ENCODE measurements around the gene GPR149.
"Not testable (repeated sequence)": the region's sequence is repeated elsewhere in the genome, so short reads cannot be mapped to it uniquely, and the experiment has no call there.

Gene GPR149, protein sequence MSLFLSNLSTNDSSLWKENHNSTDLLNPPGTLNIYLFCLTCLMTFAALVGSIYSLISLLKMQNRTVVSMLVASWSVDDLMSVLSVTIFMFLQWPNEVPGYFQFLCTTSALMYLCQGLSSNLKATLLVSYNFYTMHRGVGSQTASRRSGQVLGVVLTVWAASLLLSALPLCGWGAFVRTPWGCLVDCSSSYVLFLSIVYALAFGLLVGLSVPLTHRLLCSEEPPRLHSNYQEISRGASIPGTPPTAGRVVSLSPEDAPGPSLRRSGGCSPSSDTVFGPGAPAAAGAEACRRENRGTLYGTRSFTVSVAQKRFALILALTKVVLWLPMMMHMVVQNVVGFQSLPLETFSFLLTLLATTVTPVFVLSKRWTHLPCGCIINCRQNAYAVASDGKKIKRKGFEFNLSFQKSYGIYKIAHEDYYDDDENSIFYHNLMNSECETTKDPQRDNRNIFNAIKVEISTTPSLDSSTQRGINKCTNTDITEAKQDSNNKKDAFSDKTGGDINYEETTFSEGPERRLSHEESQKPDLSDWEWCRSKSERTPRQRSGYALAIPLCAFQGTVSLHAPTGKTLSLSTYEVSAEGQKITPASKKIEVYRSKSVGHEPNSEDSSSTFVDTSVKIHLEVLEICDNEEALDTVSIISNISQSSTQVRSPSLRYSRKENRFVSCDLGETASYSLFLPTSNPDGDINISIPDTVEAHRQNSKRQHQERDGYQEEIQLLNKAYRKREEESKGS

GRCh38 chr3:154430014-154430413 lies at the start of gene GPR149:
GPR149 (minus strand) TSS chr3:154430190; CDS start chr3:154429615, 575 bp downstream.
- TF ChIP-seq, protein P1, sequence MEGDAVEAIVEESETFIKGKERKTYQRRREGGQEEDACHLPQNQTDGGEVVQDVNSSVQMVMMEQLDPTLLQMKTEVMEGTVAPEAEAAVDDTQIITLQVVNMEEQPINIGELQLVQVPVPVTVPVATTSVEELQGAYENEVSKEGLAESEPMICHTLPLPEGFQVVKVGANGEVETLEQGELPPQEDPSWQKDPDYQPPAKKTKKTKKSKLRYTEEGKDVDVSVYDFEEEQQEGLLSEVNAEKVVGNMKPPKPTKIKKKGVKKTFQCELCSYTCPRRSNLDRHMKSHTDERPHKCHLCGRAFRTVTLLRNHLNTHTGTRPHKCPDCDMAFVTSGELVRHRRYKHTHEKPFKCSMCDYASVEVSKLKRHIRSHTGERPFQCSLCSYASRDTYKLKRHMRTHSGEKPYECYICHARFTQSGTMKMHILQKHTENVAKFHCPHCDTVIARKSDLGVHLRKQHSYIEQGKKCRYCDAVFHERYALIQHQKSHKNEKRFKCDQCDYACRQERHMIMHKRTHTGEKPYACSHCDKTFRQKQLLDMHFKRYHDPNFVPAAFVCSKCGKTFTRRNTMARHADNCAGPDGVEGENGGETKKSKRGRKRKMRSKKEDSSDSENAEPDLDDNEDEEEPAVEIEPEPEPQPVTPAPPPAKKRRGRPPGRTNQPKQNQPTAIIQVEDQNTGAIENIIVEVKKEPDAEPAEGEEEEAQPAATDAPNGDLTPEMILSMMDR (IDR thresholded peaks at IDR 0.05; ENCODE audit: insufficient read depth, low read depth, low read length, missing control alignments) = peak; percentile 42
- peak; percentile 49 for DNase-seq (ENCODE audit: low read depth)
- H3K4me3 ChIP-seq (ENCODE audit: low read length) = no peak within 1 kb of the TSS

GRCh38 chr3:154473769-154474168 lies 43.8 kb upstream of the GPR149 start:
- TF ChIP-seq, protein P1 (IDR thresholded peaks at IDR 0.05; ENCODE audit: insufficient read depth, low read depth, low read length, missing control alignments) = no peak
- no peak for DNase-seq (ENCODE audit: low read depth)
- H3K4me3 ChIP-seq (ENCODE audit: low read length) = no peak overlapping the region

DNA sequence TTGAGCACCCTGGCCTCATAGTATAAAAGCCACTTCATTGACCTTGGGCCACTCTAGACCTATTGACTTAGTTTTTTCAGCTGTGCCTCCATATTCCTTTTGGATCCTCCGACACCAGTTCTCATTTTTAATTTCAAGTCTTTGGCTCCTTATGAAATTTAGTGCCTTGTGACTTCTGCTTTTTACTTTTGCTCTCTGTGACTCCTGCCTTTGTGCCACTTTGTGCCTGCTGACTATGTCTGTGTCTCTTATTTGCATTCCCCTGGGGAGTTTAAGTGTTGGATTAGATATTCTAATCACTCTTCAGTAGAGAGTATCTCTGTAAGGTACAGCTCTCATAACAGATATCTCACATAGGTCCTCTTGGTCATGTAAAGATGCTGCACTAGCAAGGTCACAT lies 39.6 kb upstream of the GPR149 start:
- TF ChIP-seq, protein P1 (IDR thresholded peaks at IDR 0.05; ENCODE audit: insufficient read depth, low read depth, low read length, missing control alignments) = no peak
- DNase-seq (ENCODE audit: low read depth) = no peak
- no peak overlapping the region for H3K4me3 ChIP-seq (ENCODE audit: low read length)

- peak; percentile 85 for DNase-seq (ENCODE audit: low read depth)
- TF ChIP-seq, protein P1 (IDR thresholded peaks at IDR 0.05; ENCODE audit: insufficient read depth, low read depth, low read length, missing control alignments) = no peak
- no peak overlapping the region for H3K4me3 ChIP-seq (ENCODE audit: low read length)
Measured at GRCh38 chr3:154464440-154465190, 34.6 kb upstream of the GPR149 start.

- TF ChIP-seq, protein P1 (IDR thresholded peaks at IDR 0.05; ENCODE audit: insufficient read depth, low read depth, low read length, missing control alignments) = no peak
- no peak overlapping the region for H3K4me3 ChIP-seq (ENCODE audit: low read length)
- DNase-seq (ENCODE audit: low read depth) = no peak
Measured at GRCh38 chr3:154458560-154458959, 28.6 kb upstream of the GPR149 start.

GRCh38 chr3:154439081-154439480 lies 9.1 kb upstream of the GPR149 start:
- DNase-seq (ENCODE audit: low read depth); H3K4me3 ChIP-seq (ENCODE audit: low read length): not testable (repeated sequence)

GRCh38 chr3:154431043-154431442 lies 1.1 kb upstream of the GPR149 start:
- DNase-seq (ENCODE audit: low read depth) = no peak
- TF ChIP-seq, protein P1 (IDR thresholded peaks at IDR 0.05; ENCODE audit: insufficient read depth, low read depth, low read length, missing control alignments) = no peak

More at GRCh38 chr3:154431043-154431442, 1.1 kb upstream of the GPR149 start:
- H3K4me3 ChIP-seq (ENCODE audit: low read length) = no peak overlapping the region
